Suprapubic skin (tissue), 4 donors: ENCODE results near the gene SYNDIG1. TPM values are rescaled to one million over a fixed set of nuclear protein-coding genes. Genes with fewer than 3 reads are reported as not detected.

ENCODE experiments used
- DNase-seq, 2 donors: peaks; one replicate each; pipeline ENCODE4 v3.0.0-alpha.2; 2019; ENCODE audit warnings: low spot score in 2 of 2
- H3K27ac ChIP-seq: fragments of 200-600 bp; sonication (generic); one replicate; pipeline ENCODE4 v1.5.1; 2019
- H3K27me3 ChIP-seq: fragments of 200-600 bp; sonication (generic); one replicate; pipeline ENCODE4 v1.5.1; 2019
- H3K36me3 ChIP-seq: fragments of 200-600 bp; sonication (generic); one replicate; pipeline ENCODE4 v1.5.1; 2019
- H3K4me1 ChIP-seq: fragments of 200-600 bp; sonication (generic); one replicate; pipeline ENCODE4 v1.5.1; 2019
- H3K4me3 ChIP-seq: fragments of 200-600 bp; sonication (generic); one replicate; pipeline ENCODE4 v1.5.1; 2019; ENCODE audit warnings: mild to moderate bottlenecking
- H3K9me3 ChIP-seq: fragments of 200-600 bp; sonication (generic); one replicate; pipeline ENCODE4 v1.5.1; 2019
- CTCF ChIP-seq, 2 donors: fragments of 200-600 bp in 1 of 2; fragments of 450-650 bp in 1 of 2; sonication (generic) in 1 of 2; IDR thresholded peaks; one replicate each; pipeline ENCODE4 v1.5.1; 2016 to 2019; ENCODE audit warnings: antibody characterized with exemption in 2 of 2, mild to moderate bottlenecking in 1 of 2, moderate library complexity in 1 of 2
- EP300 ChIP-seq: sonication (generic); formaldehyde crosslinking; IDR thresholded peaks from one replicate; pipeline ENCODE4 v1.6.1; 2017; ENCODE audit warnings: antibody characterized with exemption
- POLR2A ChIP-seq, 2 donors: fragments of 450-650 bp; IDR thresholded peaks; one replicate each; pipeline ENCODE4 v1.6.1; 2017; ENCODE audit warnings: antibody characterized with exemption in 2 of 2, mild to moderate bottlenecking in 2 of 2, moderate library complexity in 2 of 2
- POLR2AphosphoS5 ChIP-seq, 3 donors: sonication (generic); formaldehyde crosslinking; IDR thresholded peaks; one replicate each; pipeline ENCODE4 v1.6.1; 2017; ENCODE audit warnings: antibody characterized with exemption in 3 of 3
- WGBS: methylation state at CpG from one replicate; pipeline ENCODE4 v1.1.5; 2018; 5-methylcytosine and 5-hydroxymethylcytosine counted together
- total RNA-seq, 4 donors: library from RNA; depleted of rRNA; stranded (reverse); fragments of >200 nt; gene quantifications; one replicate each; pipeline ENCODE4 v1.1.0, GENCODE V29; 2016

Gene SYNDIG1
- total RNA-seq, 4 donors from 2014 or later: not detected

GRCh38 chr20:24423390-24424313 is 45.8 kb upstream of the SYNDIG1 start:
- Histone ChIP-seq H3K27ac (no peak overlapping the region), H3K4me1 (no peaks in the 10 kb centered on the region), H3K27me3 (no peaks in the 10 kb centered on the region), H3K4me3 (no peak overlapping the region), H3K36me3 (no peaks in the 10 kb centered on the region), H3K9me3 (no peaks in the 10 kb centered on the region)
- no peak for TF ChIP-seq POLR2AphosphoS5 (IDR thresholded peaks at IDR 0.05)
- 58% methylated on average over 11 of the region's 11 CpGs for WGBS
- DNase-seq: no peak

- 52% methylated on average over 4 of the region's 4 CpGs for WGBS
- TF ChIP-seq POLR2A (IDR thresholded peaks at IDR 0.05) (no peak), EP300 (no peak), CTCF (IDR thresholded peaks at IDR 0.05) (no peak), POLR2AphosphoS5 (IDR thresholded peaks at IDR 0.05) (no peak)
- no peak for DNase-seq
- no peaks in the 10 kb centered on the region for H3K4me1 ChIP-seq
- H3K4me3 ChIP-seq: no peak overlapping the region
- no peaks in the 10 kb centered on the region for H3K9me3 ChIP-seq
- H3K36me3 ChIP-seq: no peaks in the 10 kb centered on the region
- H3K27ac ChIP-seq: no peak overlapping the region
- peaks cover 2% of the 10 kb centered on the region for H3K27me3 ChIP-seq
Observed at GRCh38 chr20:24425523-24426135, 43.8 kb upstream of the SYNDIG1 start.

GRCh38 chr20:24431279-24432045 is 38.0 kb upstream of the SYNDIG1 start:
- Histone ChIP-seq H3K4me3 (no peak overlapping the region), H3K27me3 (peaks cover 4% of the 10 kb centered on the region), H3K27ac (no peak overlapping the region), H3K9me3 (no peaks in the 10 kb centered on the region), H3K4me1 (no peaks in the 10 kb centered on the region), H3K36me3 (no peaks in the 10 kb centered on the region)
- DNase-seq: no peak
- no peak for TF ChIP-seq POLR2AphosphoS5 (IDR thresholded peaks at IDR 0.05)
- no peak for TF ChIP-seq EP300
- no peak for TF ChIP-seq CTCF (IDR thresholded peaks at IDR 0.05)
- no peak for TF ChIP-seq POLR2A (IDR thresholded peaks at IDR 0.05)
- 74% methylated on average over 6 of the region's 6 CpGs for WGBS

- TF ChIP-seq CTCF (IDR thresholded peaks at IDR 0.05) (no peak), POLR2AphosphoS5 (IDR thresholded peaks at IDR 0.05) (no peak), POLR2A (IDR thresholded peaks at IDR 0.05) (no peak), EP300 (no peak)
- no peaks in the 10 kb centered on the region for H3K4me1 ChIP-seq
- no peaks in the 10 kb centered on the region for H3K9me3 ChIP-seq
- H3K36me3 ChIP-seq: no peaks in the 10 kb centered on the region
- no peak overlapping the region for H3K4me3 ChIP-seq
- no peak overlapping the region for H3K27ac ChIP-seq
- 35% methylated on average over 2 of the region's 2 CpGs for WGBS
- peaks cover 4% of the 10 kb centered on the region for H3K27me3 ChIP-seq
- DNase-seq: no peak
Observed at GRCh38 chr20:24432046-24432442, 37.4 kb upstream of the SYNDIG1 start.

- Histone ChIP-seq H3K4me1 (no peaks in the 10 kb centered on the region), H3K4me3 (no peak overlapping the region), H3K36me3 (no peaks in the 10 kb centered on the region), H3K27me3 (peaks cover 7% of the 10 kb centered on the region), H3K27ac (no peak overlapping the region), H3K9me3 (no peaks in the 10 kb centered on the region)
- WGBS: 37% methylated on average over 2 of the region's 2 CpGs
- no peak for DNase-seq
- TF ChIP-seq CTCF (IDR thresholded peaks at IDR 0.05): no peak
- TF ChIP-seq POLR2A (IDR thresholded peaks at IDR 0.05): no peak
- no peak for TF ChIP-seq EP300
- no peak for TF ChIP-seq POLR2AphosphoS5 (IDR thresholded peaks at IDR 0.05)
Observed at GRCh38 chr20:24436160-24436559, 33.3 kb upstream of the SYNDIG1 start.
